ENCODE measurements around the gene RAB10. TPM values are rescaled to one million over a fixed set of nuclear protein-coding genes. Genes with fewer than 3 reads are reported as not detected.

RAB10 gene
- total RNA-seq, 2 donors from 2014 or later = 118 to 139 TPM

- Histone ChIP-seq H3K4me3 (no peak overlapping the region), H3K36me3 (no peaks in the 10 kb centered on the region), H3K4me1 (replicated peaks) (no peaks in the 10 kb centered on the region), H3K27me3 (replicated peaks; ENCODE audit: insufficient read depth) (no peaks in the 10 kb centered on the region), H3K9me3 (no peaks in the 10 kb centered on the region), H3K27ac (no peak overlapping the region)
- DNase-seq (ENCODE audit: low spot score) = no peak
- WGBS = 41% methylated on average over 4 of the region's 4 CpGs
- TF ChIP-seq POLR2AphosphoS5 (IDR thresholded peaks at IDR 0.05) = no peak
- TF ChIP-seq CTCF (IDR thresholded peaks at IDR 0.05) = no peak
- no peak for TF ChIP-seq POLR2A (IDR thresholded peaks at IDR 0.05)
- intact Hi-C loops (cut with DNase I) = no loop called here
These were observed 84.8 kb downstream of the RAB10 start for GRCh38 chr2:26118682-26119081.

- no peaks in the 10 kb centered on the region for H3K36me3 ChIP-seq
- H3K4me3 ChIP-seq = no peak overlapping the region
- H3K4me1 ChIP-seq (replicated peaks) = no peaks in the 10 kb centered on the region
- no peak overlapping the region for H3K27ac ChIP-seq
- intact Hi-C loops (cut with DNase I) = no loop called here
- H3K9me3 ChIP-seq = no peaks in the 10 kb centered on the region
- no peak for TF ChIP-seq POLR2AphosphoS5 (IDR thresholded peaks at IDR 0.05)
- TF ChIP-seq POLR2A (IDR thresholded peaks at IDR 0.05) = no peak
- no peak for TF ChIP-seq CTCF (IDR thresholded peaks at IDR 0.05)
- H3K27me3 ChIP-seq (replicated peaks; ENCODE audit: insufficient read depth) = no peaks in the 10 kb centered on the region
- WGBS = 100% methylated on average over 1 of the region's 1 CpG
- no peak for DNase-seq (ENCODE audit: low spot score)
These were observed 85.6 kb downstream of the RAB10 start for GRCh38 chr2:26119521-26119920.

- Histone ChIP-seq H3K4me3 (no peak overlapping the region), H3K4me1 (replicated peaks) (no peaks in the 10 kb centered on the region), H3K27me3 (replicated peaks; ENCODE audit: insufficient read depth) (no peaks in the 10 kb centered on the region), H3K36me3 (no peaks in the 10 kb centered on the region), H3K9me3 (no peaks in the 10 kb centered on the region), H3K27ac (no peak overlapping the region)
- DNase-seq (ENCODE audit: low spot score) = no peak
- intact Hi-C loops (cut with DNase I) = no loop called here
- TF ChIP-seq CTCF (IDR thresholded peaks at IDR 0.05) (no peak), POLR2AphosphoS5 (IDR thresholded peaks at IDR 0.05) (no peak), POLR2A (IDR thresholded peaks at IDR 0.05) (no peak)
- 65% methylated on average over 3 of the region's 3 CpGs for WGBS
These were observed 88.7 kb downstream of the RAB10 start for GRCh38 chr2:26122630-26123029.

GRCh38 chr2:26123426-26123825 is 89.5 kb downstream of the RAB10 start:
- TF ChIP-seq POLR2AphosphoS5 (IDR thresholded peaks at IDR 0.05) (no peak), POLR2A (IDR thresholded peaks at IDR 0.05) (no peak), CTCF (IDR thresholded peaks at IDR 0.05) (no peak)
- Histone ChIP-seq H3K4me3 (no peak overlapping the region), H3K9me3 (no peaks in the 10 kb centered on the region), H3K27me3 (replicated peaks; ENCODE audit: insufficient read depth) (no peaks in the 10 kb centered on the region), H3K36me3 (no peaks in the 10 kb centered on the region), H3K4me1 (replicated peaks) (no peaks in the 10 kb centered on the region), H3K27ac (no peak overlapping the region)
- intact Hi-C loops (cut with DNase I) = no loop called here
- 36% methylated on average over 5 of the region's 5 CpGs for WGBS
- no peak for DNase-seq (ENCODE audit: low spot score)

- no peaks in the 10 kb centered on the region for H3K36me3 ChIP-seq
- no peaks in the 10 kb centered on the region for H3K27me3 ChIP-seq (replicated peaks; ENCODE audit: insufficient read depth)
- intact Hi-C loops (cut with DNase I) = no loop called here
- WGBS = 18% methylated on average over 4 of the region's 4 CpGs
- no peak overlapping the region for H3K27ac ChIP-seq
- no peak for DNase-seq (ENCODE audit: low spot score)
- TF ChIP-seq CTCF (IDR thresholded peaks at IDR 0.05) = no peak
- no peak for TF ChIP-seq POLR2A (IDR thresholded peaks at IDR 0.05)
- TF ChIP-seq POLR2AphosphoS5 (IDR thresholded peaks at IDR 0.05) = no peak
- no peaks in the 10 kb centered on the region for H3K9me3 ChIP-seq
- H3K4me3 ChIP-seq = no peak overlapping the region
- H3K4me1 ChIP-seq (replicated peaks) = no peaks in the 10 kb centered on the region
These were observed 92.2 kb downstream of the RAB10 start for GRCh38 chr2:26126074-26126473.

All from prostate gland (tissue), 2 donors.